Nucleus accumbens (tissue), 56 donors: ENCODE measurements around the gene PCDH9.
A peak's percentile ranks its signal among the peaks of the same experiment; 100 is the strongest.

Experiments
- DNase-seq, 56 donors: peaks; one replicate each; lab custom pipeline; 2025; lab: John Stamatoyannopoulos, UW

Gene PCDH9

DNA sequence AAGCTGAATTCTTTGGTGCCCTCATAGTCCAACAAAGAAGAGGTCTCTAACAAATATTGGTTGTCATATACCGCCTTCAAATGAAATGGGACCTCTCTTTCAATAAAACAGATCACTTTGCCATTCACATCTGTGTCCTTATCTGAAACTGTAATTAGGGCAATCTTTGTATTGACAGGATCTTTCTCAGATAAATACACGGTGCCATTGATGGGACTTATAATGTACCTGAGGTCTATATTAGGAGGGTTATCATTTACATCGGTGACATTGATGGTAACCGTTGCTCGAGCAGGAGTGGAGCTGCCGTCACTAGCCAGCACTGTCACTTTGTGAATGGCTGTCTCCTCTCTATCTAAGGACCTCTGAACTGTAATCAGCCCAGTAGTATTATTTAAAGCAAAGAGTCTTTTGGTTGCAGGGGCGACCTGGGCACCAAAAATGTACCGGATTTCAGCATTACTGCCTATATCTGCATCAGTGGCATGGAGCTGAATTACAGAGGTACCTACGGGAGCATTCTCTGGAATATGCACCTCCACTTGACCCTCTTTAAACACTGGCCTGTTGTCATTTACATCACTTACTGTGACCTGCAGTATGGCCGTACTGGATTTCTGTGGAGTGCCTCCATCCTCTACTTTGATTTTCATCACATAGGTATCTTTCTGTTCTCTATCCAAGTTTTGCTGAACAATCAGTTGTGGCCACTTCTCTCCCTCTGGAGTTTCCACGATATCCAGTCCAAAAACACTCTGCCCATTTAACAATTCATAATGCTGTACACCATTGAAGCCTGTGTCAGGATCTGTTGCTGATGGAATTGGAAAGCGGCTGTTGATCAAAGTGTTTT lies 2.8 kb downstream of the PCDH9 start:
- DNase-seq = peak in 2 of 56 donors; percentile 45 to 52

DNA sequence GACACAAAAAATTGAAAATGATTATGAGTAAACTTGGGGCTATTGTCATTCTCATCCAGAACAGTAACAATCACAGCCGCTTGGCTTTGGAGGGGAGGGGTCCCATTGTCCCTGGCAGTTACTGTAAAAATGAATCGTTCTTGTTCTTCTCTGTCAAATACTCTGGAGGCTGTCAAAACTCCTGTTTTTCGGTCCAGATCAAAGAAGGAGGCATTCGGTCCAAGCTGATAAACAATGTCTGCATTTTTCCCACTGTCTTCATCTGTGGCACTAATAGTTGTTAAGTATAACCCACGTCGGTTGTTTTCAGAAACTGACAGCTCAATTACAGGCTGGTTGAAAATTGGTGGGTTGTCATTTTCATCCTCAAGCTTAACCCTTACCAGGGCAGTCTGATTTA lies 3.4 kb downstream of the PCDH9 start:
- peak in 3 of 56 donors; percentile 10 to 25 (median 19) for DNase-seq

DNA sequence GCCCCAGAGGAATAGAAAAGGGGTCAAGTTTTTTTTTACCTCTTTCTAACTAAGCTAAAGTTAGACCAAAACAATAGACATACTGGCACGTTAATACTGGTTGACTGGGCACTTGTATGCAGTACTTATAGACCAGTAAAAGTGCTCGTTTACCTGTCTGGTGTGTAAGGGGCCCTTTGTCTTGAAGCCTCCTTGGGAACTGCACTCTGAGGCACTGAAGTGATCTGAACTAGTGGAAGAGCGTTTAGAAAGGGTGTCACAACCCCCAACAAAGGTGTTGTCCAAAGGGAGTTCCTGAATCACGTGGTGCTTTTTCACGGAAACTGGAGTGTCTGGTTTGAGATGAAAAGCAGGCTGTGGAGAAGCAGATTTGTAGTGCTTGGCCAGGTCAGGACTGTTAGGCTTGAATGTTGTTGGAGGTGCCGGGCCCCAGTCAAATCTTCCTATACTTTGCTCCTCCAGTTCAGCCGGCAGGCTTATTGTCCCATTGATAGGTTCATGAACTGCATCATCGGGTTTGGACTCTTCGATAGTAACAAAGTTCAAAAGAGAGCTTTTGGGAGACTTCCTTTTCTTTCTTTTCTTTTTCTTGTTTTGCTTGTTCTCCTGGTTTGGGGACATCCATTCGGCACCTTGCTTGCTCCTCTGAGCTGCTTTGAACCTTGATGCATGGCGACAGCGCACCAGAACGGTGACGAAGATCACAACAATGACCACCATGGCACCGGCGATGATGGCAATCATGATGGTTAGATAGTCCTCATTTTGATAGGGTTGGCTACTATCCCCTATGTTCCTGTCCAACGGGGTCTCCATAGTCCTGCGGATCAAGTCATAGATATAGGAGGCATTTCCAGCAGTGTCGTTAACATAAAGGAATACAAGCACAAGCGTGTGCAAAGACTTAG lies 4.6 kb downstream of the PCDH9 start:
- DNase-seq = peak in 4 of 56 donors; percentile 10 to 31 (median 21)

DNA sequence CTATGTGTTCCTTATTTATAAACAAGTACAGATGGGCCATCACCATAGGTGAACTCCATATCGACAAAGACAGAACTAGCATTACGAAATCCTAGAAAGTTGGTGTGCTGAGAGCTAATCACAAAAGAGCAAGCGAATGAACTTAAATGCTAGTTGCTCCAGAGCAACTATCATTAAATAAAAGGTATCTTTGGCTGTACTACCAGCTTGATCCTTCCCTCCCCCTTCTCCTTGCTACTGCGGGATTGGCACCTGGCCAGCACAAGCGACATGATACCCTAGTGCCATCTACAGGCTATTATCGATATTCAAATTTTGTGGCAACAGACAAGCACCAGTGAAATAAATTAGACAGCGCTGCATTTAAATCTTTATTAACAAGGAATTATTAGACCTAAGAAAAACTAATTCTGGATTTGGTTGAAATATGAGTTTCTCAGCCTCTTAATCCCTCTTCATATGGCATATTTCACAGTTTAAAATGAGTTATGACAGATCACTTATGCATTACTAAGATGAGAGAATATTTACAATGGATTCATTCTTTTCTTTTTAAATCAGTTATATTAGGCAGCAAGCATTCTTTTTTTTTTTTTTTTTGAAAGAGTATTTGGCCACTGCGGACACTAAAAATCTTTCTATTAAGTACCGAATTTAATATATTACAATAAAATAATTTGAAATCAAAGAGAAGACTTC lies 5.8 kb downstream of the PCDH9 start:
- peak in 55 of 56 donors; percentile 8 to 92 (median 68) for DNase-seq

DNA sequence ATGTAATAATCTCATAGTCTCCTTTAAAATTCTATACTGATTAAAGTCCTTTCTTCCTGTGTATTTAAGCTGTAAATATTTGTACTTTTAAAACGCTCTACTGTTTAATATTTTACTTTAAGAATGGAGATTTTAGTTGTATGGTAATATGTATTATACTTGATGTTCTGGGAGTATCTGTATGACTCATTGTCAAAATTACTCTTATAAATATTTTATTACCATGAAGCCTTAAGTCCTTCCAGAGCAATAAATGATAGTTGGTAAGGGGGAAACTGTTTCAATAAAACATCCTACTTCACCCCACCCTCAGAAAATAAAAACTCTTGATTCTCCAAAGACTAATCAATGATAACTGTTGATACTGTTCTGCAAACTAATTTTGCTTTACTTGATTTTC lies 6.4 kb downstream of the PCDH9 start:
- DNase-seq = no peak

DNA sequence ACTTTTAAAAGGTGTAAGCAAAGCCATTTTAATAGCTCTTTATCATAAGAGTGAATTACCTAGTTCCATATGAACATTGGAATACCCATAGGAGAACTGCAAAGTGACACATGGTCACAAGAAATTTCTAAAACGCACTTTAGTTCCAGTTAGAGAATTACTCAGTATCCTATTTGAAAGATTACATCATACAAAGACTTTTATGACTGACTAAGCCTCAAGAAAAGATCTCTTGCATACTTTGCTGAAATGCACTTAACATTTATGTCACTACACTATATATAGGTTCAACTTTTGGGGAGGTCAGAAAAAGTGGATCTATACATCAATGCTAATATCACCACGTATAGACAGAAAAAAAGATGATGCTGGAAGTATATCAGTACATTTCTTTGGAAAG lies 7.1 kb downstream of the PCDH9 start:
- no peak for DNase-seq

DNA sequence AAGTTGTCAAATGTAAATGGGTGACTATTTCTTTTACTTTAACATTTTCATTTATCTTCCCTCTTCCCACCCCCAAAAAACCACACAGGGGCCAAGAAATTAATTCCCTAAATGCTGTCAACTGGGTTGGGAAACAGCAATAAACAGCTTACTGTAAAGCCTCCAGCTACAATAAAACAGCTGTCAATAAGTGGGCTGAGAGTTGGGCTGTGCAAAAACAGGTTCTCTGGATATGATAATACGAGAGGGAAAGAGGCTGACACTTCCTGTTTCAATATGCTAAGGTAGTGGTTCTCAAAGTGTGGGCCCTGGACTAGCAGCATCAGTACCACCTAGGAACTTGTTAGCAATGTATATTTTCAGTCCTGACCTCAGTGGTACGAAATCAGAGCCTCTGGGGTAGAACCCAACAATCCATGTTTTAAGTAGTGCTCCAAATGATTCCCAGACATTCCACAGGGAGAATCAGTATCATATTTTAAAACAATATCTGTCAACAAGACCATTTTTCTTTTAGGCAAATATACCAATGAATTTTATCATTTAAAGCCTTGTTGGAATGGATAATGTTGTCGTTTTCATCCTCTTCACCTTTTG lies 8.4 kb downstream of the PCDH9 start:
- no peak for DNase-seq

DNA sequence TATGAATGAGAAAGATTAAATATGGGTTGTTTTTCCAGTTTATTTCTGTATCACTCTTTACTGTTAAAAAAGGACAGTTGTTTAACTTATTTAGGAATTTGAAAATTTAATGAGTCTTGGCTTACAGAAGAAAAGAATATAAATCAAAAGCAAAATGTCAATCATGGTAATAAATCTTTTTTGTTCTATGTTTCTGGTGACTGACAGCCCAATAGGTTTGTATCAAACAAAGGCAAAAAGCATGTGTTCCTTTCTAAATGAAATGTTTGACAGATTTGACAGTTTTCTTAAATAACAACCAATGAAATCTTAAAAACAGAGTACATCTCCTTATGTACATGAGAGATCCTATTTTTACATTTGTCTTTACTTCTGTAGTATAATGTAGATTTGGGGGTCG lies 11.0 kb downstream of the PCDH9 start:
- DNase-seq = no peak

DNA sequence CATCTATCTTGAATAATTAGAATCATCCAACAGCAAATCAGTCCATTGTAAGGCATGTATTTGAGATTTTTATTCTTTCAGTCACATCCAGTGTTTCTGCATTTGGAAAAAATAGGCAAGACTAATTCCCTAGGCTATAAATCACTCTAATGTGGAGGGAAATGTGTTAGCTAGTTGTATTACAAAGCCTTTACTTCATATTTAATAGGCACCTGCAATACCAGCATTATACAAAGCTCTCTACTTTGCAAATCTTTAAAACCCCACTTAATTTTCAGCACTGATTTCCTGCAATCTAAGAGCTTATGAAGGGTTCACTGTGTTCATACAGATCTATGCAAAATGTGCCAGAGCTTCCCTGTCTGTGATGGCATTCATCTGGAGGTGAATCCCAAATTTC lies 12.3 kb downstream of the PCDH9 start:
- no peak for DNase-seq

DNA sequence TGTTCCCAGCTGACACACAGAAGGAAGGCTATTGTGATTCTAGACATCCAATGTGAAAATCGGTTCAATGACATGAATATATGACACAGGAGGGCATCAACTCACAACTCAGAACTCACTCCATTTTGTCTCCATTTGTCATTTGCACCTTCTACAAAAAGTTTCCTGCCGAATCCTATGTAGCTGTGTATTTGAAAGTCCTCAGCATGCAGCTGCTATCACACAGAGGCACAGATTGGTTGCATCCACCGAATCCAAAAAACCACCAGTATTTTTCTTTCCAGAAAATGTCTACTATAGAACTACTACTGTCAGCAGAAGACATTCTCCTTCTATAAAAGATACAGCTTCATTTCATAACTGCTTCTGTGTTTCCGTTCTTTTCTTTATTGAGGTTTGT lies 13.3 kb downstream of the PCDH9 start:
- DNase-seq = no peak

DNA sequence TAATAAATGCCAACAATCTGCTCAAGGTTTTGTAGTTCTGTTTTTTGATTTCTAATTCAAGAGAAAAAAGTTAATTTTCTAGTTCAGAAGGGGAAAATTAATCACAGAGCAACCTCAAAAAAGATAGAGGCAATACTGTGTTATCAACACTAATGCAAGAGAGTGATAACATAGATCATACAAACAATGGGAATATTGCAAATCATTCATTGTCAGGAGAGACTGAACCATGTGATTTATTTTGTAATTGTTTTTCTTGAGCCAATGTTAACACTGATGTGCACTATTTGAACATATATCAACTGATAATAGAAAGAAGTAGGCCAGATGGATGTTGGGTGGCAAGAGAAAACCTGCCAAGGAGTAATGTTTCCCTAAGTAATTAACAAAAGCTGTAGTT lies 19.9 kb downstream of the PCDH9 start:
- DNase-seq = no peak

DNA sequence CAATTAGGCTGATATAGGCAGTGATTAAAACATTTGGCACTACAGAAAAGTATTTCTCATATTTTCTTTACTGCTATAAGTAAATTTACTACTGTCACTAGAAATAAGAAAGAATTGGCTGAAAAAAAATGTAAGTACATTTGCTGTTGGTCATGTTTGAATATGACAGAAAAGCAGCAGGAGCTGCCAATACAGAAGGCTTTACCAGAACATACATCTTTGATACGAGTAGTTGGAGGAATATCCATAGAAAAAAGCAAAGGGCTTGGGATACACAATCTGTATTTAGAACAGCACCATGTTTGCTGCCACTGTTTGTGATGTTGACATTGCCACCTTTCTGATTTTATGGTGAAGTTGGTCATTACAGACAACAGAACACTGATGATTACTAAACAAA lies 21.6 kb downstream of the PCDH9 start:
- DNase-seq = no peak

DNA sequence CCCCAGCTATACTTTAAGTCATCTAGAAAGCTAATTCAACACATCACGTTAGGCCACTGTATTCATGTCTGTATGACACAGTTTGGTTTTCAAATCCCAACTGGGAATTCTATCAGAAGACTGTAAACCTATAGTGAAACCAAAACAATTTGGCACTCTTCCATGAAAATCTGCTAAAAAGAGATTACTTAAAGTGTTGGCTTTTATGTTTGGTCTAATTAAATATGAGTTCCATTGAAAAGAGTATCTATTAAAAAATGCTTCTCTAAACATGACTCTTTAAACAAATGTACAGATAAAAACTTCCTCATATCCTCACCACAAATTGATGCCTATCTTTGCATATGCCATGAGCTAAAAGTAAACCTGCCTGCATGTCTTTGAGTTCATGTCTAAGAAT lies 25.4 kb downstream of the PCDH9 start:
- no peak for DNase-seq

DNA sequence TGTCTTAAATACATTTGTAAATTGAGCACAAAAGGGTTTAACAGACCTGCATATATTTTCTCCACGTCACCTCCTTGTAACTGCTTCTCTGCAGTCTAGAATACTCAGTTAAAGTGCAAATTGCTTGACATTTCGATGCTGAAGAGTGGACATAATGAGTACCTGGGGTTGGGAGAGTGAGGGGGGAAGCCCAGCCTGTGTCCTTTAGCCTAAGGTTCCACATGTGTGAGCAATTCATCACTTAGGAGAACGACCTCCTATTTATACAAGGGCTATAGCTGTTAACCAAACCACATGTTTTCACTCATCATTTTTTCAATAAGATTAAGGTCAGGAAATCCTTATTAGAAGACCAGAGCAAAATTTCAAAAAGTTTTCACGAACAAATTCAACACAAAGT lies 29.5 kb downstream of the PCDH9 start:
- DNase-seq = no peak

DNA sequence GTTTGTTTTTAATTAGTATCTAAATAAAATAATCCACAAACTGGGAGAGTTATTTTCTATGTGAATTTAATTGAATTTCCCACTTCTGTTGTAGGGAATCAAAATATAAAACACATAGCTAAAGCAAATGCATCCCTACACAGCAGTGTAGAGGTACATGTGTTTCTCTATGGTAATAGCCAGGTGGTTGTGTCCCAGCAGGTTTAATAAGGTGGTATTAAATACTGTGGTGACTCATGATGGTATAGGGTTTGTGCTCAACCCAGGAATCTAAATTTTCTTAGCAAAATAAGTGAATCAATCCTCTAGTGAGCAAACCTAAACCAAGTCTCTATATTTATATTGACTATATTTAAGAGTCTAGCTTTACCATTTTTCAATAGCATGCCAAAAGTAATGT lies 30.0 kb downstream of the PCDH9 start:
- no peak for DNase-seq

DNA sequence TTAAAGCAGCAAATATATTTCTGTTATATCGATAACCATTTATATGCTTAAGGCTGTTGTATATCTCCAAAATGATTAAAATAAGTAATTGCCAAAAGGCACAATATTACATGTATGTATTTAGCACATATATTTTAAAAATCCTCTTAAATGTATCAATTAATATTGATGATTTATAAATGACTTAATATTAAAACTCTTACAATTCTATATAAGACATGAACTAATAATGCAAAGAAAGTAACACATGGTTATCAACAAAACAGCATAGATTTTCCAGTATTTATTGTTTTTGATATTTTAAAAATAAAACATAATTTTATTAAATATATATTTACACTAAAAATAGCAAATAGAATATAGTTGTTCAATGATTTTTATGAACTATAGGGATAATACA lies 32.4 kb downstream of the PCDH9 start:
- DNase-seq = no peak

DNA sequence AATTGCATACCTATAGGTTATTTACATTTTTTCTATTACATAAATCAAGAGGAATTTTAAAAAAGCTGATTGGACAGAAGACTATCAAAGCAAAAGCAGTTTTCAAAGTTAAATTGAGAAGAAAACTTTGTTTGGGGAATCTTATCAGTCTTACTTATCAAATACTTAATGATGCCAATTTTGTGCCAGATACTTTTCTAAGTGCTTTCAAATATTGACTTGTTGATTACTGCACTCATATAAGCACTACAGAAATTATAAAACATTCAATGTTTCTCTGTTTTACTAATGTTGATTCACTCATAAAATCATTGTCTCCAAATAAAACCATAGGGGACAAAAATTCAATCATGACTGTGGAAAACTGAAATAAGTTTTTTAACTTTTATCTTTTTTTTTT lies 36.2 kb downstream of the PCDH9 start:
- no peak for DNase-seq

DNA sequence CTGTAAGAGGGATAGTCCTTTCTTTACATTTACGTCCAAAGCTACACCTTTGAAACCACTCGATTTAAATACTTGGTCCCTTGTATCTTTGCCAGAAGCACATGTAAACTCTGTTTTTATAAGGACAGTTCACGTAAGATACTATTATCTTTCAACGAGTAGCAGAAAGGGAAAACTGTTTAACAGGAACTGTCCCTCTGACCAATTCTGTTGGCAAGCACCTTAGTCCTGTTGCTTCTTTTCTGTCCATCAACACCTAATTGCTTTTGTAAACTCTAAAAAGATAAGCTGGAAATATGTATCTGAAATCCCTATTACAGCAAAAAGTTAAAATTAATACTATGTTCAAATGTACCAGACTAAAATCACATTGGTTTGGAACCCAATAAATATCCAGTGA lies 37.4 kb downstream of the PCDH9 start:
- DNase-seq = no peak

DNA sequence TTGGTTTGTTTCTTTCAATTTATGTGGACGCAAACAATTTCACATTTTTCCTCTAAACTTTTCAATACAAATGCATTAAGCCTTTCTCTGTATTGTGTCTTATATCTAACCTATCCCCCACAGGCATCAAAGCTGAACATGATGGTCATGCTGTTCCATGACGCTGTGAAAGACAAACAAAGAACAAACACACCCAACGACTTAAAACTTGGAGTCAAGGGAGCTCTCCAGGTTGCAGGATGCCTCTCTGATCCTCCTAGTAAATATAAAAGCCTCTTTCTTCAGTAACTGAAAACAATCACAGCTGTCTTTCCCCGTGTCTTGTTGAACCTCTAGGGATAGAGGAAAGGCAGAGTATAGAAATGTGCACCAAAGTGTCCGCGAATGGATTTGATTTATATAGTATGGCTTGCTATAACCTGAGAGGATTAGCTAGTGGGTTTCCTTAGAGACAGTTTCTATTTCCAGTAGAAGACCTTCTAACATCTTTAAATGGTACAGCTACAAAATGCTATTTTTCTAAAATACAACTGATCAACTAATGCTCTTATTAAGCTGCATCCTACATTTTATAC lies 43.1 kb downstream of the PCDH9 start:
- DNase-seq = no peak

DNA sequence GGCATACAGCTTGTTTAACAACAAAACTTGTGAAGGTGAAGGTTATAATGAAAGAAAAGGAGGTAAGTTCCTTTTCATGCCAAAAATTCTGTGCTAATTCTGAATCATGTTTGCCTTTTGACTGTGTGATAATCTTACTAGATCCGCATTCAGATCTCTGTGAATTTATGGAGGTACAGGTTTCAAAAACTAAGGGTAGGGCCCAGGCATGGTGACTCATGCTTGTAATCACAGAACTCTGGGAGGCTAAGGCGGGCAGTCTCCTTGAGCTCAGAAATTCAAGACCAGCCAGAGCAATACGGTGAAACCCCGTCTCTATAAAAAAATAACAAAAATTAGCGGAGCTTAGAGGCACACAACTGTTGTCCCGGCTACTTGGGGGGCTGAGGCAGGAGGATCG lies 45.9 kb downstream of the PCDH9 start:
- DNase-seq = no peak
